GM12892 (cell line): ENCODE measurements around the gene PSKH1.
"Not testable (repeated sequence)": the region's sequence is repeated elsewhere in the genome, so short reads cannot be mapped to it uniquely, and the experiment has no call there.

Experiments used
- DNase-seq: peaks from one replicate; pipeline ENCODE4 v3.0.0; 2011; ENCODE audit not compliant: insufficient read length
- FAIRE-seq: peaks from 2 replicates; lab custom pipeline; 2011; peaks lifted over from hg19 to GRCh38; lab: Jason Lieb, UNC
- POLR2A ChIP-seq: IDR thresholded peaks from 2 replicates; pipeline ENCODE4 v1.6.1; 2011; ENCODE audit warnings: low read depth, low read length, control low read depth
- POLR2AphosphoS5 ChIP-seq: IDR thresholded peaks from 2 replicates; pipeline ENCODE4 v1.6.1; 2011; ENCODE audit warnings: low read depth, low read length, control low read depth
- TAF1 ChIP-seq: IDR thresholded peaks from 2 replicates; pipeline ENCODE4 v1.6.1; 2011; ENCODE audit warnings: low read depth, mild to moderate bottlenecking, control low read depth, low read length, borderline replicate concordance

PSKH1 gene

DNA sequence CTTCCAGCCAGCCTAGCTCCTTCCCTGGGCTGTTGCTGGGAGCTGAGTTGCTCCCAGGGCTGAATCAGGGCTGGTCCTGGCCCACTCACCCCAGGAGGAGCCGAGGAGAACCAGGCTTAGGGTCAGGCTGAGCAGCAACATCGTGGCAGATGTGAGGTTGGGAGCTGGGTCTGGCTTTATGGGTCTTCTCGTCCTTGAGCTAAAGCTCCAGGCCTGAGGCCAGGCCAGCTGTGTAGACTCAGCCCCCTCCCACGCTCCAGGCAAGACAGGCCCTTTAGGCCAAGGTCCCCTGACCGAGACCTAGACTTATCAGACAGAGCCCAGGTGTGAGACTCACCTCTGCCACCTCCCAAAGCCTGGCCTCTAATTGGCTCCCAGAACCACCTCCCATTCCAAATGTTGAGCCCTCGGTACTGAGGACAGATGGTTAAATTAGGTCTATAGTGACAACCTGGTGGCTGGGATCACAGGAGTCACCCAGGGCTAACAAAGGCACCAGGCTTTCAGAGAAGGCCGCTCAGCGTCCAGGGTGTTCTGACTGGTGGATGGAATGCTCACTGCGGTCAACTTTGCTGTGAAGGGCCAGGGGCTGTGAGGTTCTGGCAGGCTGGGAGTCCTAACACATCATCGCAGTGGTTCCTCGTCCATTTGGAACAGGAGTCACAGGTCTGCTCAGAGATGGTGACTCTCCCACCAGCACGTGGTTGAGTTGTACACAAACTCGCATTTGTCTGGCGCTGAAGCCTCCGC, 38.8 kb downstream of the PSKH1 start, which contains the start of gene CTRL:
Gene CTRL, minus strand, starts transcription at position 151 of the 750 bp plus-strand sequence. Its CDS starts 10 bp downstream, at position 141.
- no peak for DNase-seq
- peak; percentile 1; the same call in 1 of the 2 replicates for TF ChIP-seq POLR2A
- 0 out of 2 replicates have a peak, but pooled peaks have one; percentile 48 for TF ChIP-seq POLR2AphosphoS5
- no peak for TF ChIP-seq TAF1
- no peak for FAIRE-seq

DNA sequence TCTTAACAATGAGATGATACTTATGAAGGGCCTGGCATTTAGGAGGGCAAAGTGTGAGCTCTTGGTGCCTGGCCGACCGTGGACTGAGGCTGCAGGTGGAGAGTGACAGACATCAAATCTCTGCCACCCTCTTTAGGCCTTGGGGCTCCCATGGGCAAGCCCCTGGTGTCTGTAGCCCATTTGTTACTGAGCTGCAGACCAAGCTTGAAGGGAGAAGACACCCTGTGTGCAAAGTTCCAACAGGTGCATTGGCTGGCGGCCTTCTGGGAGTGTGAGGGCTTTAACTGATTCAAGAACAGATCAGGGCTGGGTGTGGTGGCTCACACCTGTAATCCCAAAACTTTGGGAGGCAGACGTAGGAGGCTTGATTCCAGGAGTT, 39.4 kb downstream of the PSKH1 start:
- DNase-seq (no peak), FAIRE-seq (no peak)
- TF ChIP-seq POLR2AphosphoS5 (no peak; the same call in 1 of the 2 replicates), POLR2A (no peak), TAF1 (no peak)

DNA sequence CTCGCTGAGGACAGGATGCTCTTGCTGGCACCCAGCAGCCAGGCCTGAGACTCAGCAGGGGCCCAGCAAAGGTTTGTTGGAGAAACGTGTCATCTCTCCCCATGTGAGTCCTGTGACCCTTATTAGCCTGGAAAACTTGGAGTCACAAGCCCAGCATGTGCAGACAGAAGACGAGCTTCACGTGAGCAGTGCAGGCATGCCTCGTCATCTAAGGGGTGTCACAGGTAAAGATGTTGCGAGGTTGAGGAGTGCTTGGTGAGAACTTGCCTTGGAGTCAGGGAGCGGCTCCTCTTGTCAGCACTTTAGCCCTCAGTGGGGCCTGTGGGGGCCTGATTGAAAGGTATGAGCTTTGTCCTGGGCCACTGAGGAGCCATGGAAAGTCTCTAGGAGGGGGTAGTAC, 40.8 kb downstream of the PSKH1 start:
- no peak for FAIRE-seq

DNA sequence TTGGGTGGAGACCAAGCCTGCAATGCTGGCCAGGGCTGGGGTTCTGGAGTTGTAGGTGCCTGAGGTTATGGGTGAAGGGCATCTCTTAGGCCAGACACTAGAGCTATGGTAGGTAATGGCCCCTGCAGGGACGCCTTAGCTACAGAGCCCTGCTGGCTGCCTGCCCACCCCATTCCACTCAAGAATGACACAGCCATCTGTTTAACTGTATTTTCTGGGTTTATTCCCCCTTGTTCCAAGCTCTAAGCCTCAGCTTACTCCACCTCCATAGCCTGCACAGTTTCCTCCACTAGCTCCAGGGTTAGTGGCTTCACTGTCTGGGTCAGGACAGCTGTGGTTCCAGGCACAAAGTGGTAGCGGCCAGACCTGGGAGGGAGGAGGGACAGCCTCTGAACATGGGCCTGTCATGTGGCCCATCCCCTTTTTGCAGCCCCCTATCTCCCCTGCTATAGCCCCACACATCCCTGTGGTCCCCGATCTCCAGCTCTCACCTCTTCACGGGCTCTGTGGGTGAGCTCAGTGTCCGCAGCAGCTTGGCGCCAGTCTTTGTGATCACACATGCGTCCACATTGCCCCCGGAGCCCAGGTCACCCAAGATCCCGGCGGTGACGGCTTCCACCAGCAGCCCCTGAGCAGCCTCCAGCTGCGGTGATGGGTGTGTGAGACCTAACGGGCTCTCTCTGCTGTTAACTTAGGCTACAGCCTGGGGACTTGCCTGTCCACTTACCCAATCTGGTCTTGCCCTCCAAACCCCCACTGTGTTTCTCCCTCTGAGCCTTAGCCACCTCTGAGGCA, 41.4 kb downstream of the PSKH1 start:
- DNase-seq = no peak
- no peak for FAIRE-seq
- TF ChIP-seq POLR2AphosphoS5 = no peak
- TF ChIP-seq POLR2A = no peak
- no peak for TF ChIP-seq TAF1

More for the DNA sequence above, 40.8 kb downstream of the PSKH1 start:
- DNase-seq = no peak
- TF ChIP-seq POLR2A = peak; percentile 59
- TF ChIP-seq POLR2AphosphoS5 = no peak; the same call in none of the 2 replicates

DNA sequence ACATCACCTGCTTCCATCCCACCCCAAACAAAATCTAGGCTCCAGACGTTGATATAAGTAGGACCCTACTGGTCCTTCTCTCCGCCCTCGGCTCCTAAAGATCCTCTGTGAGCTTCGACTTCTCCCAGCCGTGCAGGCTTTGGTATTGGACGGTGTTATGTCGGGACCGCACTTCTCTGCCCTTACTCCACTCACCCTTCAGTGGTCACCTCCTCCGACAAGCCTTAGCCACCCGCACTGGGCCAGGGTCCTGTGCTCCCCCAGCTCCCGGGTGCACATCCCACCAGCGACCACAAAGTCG, 42.0 kb downstream of the PSKH1 start:
- DNase-seq (no peak), FAIRE-seq (no peak)
- TF ChIP-seq TAF1 (no peak), POLR2AphosphoS5 (no peak), POLR2A (no peak)

DNA sequence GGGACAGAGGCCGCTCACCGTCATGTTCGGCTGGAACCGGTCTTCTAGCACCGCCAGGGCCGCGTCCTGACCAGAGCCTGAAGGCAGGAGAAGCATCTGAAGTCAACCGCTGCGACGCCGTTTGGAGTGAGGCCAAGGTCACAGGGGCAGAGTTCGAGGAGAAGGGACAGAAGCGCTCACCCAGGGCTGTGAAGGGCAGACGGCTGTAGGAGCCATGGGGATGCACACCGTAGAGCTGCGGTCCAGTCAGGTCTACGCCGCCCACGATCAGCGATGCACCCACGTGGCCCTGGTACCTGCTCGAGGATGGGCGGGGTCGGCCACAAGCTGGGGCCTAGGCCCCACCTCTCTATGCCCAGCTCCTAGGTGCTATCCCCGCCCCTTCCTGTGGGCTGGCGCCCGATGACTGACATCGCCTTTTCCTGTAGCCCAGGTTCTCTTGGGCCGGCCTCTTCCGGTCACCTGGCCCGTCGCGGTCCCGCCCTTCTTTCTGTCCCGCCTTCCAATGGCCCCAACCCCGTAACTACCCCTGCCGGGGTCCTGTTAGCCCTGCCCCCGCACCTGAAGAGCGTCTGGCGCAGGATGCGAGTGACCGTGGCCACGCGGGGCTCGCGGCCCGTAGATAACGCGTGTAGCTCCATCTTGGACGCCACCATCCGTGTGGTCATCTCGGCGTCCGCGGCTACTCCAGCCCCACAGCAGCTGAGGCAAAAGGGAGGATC, 42.5 kb downstream of the PSKH1 start:
- peak; percentile 89 for TF ChIP-seq POLR2AphosphoS5
- TF ChIP-seq POLR2A = peak; percentile 74; the same call in 1 of the 2 replicates
- TF ChIP-seq TAF1 = peak; percentile 81; the same call in 1 of the 2 replicates
- FAIRE-seq (peak; percentile 97), DNase-seq (peak; percentile 100)

DNA sequence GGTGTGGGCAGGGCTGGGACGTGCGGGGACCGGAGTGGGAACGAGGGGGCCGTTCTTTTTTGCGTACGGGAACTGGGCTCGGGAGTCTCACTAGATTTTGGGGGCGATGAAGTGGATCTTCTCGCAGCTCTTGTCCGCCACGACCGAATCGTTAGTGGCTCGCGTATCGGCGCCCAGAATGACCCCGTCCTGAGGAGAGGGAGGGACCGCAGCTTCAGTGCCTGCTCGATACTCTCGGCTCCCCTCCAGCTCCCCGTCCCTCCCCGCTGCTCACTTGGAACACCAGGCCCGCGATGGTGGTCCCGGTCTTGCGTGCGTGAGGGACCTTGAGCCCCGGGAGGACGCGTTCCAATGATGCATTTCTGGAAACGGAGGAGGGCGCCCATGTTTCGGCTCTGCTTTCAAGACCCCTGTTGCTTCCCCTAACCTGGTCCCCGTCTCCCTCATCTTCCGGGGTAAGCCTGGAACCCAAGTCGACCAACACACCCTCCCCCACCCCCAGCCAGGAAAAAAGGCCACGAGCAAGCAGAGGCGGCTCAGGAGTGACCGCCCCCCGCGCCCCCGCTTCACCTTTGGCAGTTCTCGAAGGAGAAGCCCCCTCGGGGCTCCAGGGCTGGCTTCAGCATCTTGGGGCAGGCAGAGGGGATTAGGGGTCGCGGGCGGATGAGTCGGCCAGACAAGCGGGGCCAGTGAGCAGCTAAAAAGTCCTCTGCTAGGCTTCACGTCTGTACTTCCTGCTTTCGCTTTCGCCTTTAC, 43.2 kb downstream of the PSKH1 start, which contains the start of gene PSMB10:
Gene PSMB10, minus strand, starts transcription at position 727 of the 756 bp plus-strand sequence. Its CDS starts 101 bp downstream, at position 626.
- peak; percentile 49 for DNase-seq

DNA sequence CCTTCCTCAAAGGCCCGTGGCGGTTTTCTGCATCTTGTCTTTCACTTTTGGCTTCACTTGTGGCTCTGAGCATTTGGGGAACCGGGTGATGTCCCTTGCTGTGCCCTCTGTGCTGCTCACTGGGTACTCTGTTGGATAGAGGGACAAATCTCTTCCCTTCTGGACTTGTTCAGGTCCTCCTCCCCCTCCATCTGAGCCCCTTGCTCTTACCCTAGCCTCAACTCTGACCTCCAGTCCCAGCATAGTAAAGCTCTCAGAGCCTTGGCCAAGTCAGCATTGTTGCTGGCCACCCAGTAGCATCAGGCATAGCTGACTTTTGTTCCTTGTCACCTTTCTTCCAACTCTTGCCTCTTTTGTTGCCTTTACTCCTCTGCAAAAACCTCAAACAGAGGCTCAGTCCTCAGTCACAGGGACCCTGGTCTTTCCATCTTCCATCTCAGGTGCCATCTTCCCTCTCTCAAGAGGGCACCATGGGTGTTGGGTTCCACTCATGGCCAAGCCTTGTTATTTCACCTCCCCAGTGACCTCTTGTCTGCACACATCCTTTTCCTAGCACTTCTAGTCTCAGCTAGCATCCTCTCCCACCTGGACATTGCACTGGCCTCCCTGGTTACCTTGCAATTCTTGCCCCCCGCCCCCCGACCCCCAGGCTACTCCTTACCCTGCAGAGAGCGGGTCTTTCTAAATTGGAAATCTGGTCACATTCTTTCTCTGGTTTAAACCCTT, 44.0 kb downstream of the PSKH1 start:
- DNase-seq = peak; percentile 83
- no peak for FAIRE-seq
- TF ChIP-seq TAF1 = no peak
- no peak; the same call in 1 of the 2 replicates for TF ChIP-seq POLR2A
- TF ChIP-seq POLR2AphosphoS5 = no peak

More for the DNA sequence above, 43.2 kb downstream of the PSKH1 start, which contains the start of gene PSMB10:
- TF ChIP-seq POLR2A (peak; percentile 72; the same call in 1 of the 2 replicates), POLR2AphosphoS5 (peak; percentile 74; the same call in 1 of the 2 replicates), TAF1 (0 out of 2 replicates have a peak, but pooled peaks have one; percentile 55)
- FAIRE-seq = peak; percentile 90

DNA sequence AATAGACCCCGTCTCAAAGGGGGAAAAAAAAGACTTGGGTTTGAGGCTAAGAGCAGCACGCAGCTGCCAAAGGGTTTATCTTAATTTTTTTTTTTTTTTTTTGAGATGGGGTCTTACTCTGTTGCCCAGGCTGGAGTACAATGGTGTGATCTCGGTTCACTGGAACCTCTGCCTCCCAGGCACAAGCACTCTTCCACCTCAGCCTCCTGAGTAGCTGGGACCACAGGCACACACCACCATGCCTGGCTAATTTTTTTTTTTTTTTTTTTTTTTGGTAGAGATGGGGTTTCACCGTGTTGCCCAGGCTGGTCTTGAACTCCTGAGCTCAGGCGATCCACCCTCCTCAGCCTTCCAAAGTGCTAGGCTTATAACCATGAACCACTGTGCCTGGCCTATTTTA, 44.7 kb downstream of the PSKH1 start:
- not testable (repeated sequence) for DNase-seq, FAIRE-seq
